Activated naive CD8-positive, alpha-beta T cell treated with anti-CD3 and anti-CD28 coated beads, Interleukin-2, amount 50 U/mL, for 24 hours (primary cell): ENCODE results near the gene CDH23.

Source experiments
- ATAC-seq: fragments of 150-1000 bp; cut with Tn5 transposase; one replicate; pipeline ENCODE4 v1.10.0; 2021
- DNase-seq: peaks from one replicate; pipeline ENCODE4 v3.0.0; 2021
- H3K27ac Mint-ChIP-seq: one replicate; pipeline ENCODE4 v1.8.0; 2021; ENCODE audit warnings: mild to moderate bottlenecking, mixed read lengths
- H3K27me3 Mint-ChIP-seq: one replicate; pipeline ENCODE4 v1.8.0; 2021; ENCODE audit warnings: mixed read lengths
- H3K36me3 Mint-ChIP-seq: one replicate; pipeline ENCODE4 v1.8.0; 2021; ENCODE audit warnings: low read depth, mixed read lengths
- H3K4me1 Mint-ChIP-seq: one replicate; pipeline ENCODE4 v1.8.0; 2021; ENCODE audit warnings: mixed read lengths
- H3K4me3 Mint-ChIP-seq: one replicate; pipeline ENCODE4 v1.8.0; 2021; ENCODE audit warnings: mild to moderate bottlenecking, moderate library complexity, mixed read lengths
- H3K9me3 Mint-ChIP-seq: one replicate; pipeline ENCODE4 v1.8.0; 2021; ENCODE audit warnings: mixed read lengths

CDH23 gene

GRCh38 chr10:71742301-71743088, 345.8 kb downstream of the CDH23 start:
- peaks cover 99% of the 10 kb centered on the region for H3K4me1 Mint-ChIP-seq
- no peak overlapping the region for H3K4me3 Mint-ChIP-seq
- H3K36me3 Mint-ChIP-seq: peaks cover 12% of the 10 kb centered on the region
- H3K27me3 Mint-ChIP-seq: no peaks in the 10 kb centered on the region
- ATAC-seq: no peak
- no peak for DNase-seq
- peak overlapping the region; percentile 71 for H3K27ac Mint-ChIP-seq
- H3K9me3 Mint-ChIP-seq: no peaks in the 10 kb centered on the region

- no peaks in the 10 kb centered on the region for H3K27me3 Mint-ChIP-seq
- H3K36me3 Mint-ChIP-seq: peaks cover 12% of the 10 kb centered on the region
- H3K9me3 Mint-ChIP-seq: no peaks in the 10 kb centered on the region
- peaks cover 99% of the 10 kb centered on the region for H3K4me1 Mint-ChIP-seq
- DNase-seq (no peak), ATAC-seq (no peak)
- peak overlapping the region; percentile 71 for H3K27ac Mint-ChIP-seq
- H3K4me3 Mint-ChIP-seq: no peak overlapping the region
These were observed 346.5 kb downstream of the CDH23 start for GRCh38 chr10:71743089-71743838.

- H3K4me3 Mint-ChIP-seq: no peak overlapping the region
These were observed 347.1 kb downstream of the CDH23 start for GRCh38 chr10:71743866-71744265.

GRCh38 chr10:71744897-71745663, 348.4 kb downstream of the CDH23 start:
- Mint-ChIP-seq H3K27me3 (no peaks in the 10 kb centered on the region), H3K4me3 (no peak overlapping the region), H3K4me1 (peaks cover 99% of the 10 kb centered on the region), H3K27ac (peak overlapping the region; percentile 92), H3K36me3 (peaks cover 23% of the 10 kb centered on the region), H3K9me3 (no peaks in the 10 kb centered on the region)
- DNase-seq (no peak), ATAC-seq (no peak)

More at GRCh38 chr10:71743866-71744265, 347.1 kb downstream of the CDH23 start:
- Mint-ChIP-seq H3K4me1 (peaks cover 99% of the 10 kb centered on the region), H3K27ac (peak overlapping the region; percentile 71), H3K9me3 (no peaks in the 10 kb centered on the region), H3K27me3 (no peaks in the 10 kb centered on the region), H3K36me3 (peaks cover 16% of the 10 kb centered on the region)
- ATAC-seq: no peak
- no peak for DNase-seq

- Mint-ChIP-seq H3K27ac (peak overlapping the region; percentile 92), H3K4me1 (peaks cover 100% of the 10 kb centered on the region), H3K36me3 (peaks cover 29% of the 10 kb centered on the region), H3K4me3 (no peak overlapping the region), H3K9me3 (no peaks in the 10 kb centered on the region), H3K27me3 (no peaks in the 10 kb centered on the region)
- ATAC-seq: no peak
- no peak for DNase-seq
These were observed 349.0 kb downstream of the CDH23 start for GRCh38 chr10:71745664-71746250.

- Mint-ChIP-seq H3K4me1 (peaks cover 97% of the 10 kb centered on the region), H3K9me3 (no peaks in the 10 kb centered on the region), H3K4me3 (no peak overlapping the region), H3K27ac (peak overlapping the region; percentile 92), H3K27me3 (no peaks in the 10 kb centered on the region), H3K36me3 (peaks cover 32% of the 10 kb centered on the region)
- DNase-seq (no peak), ATAC-seq (peak; percentile 4)
These were observed 349.8 kb downstream of the CDH23 start for GRCh38 chr10:71746344-71747037.

- no peaks in the 10 kb centered on the region for H3K27me3 Mint-ChIP-seq
- H3K27ac Mint-ChIP-seq: peak overlapping the region; percentile 92
- H3K4me1 Mint-ChIP-seq: peaks cover 97% of the 10 kb centered on the region
- ATAC-seq: no peak
- DNase-seq: no peak
- H3K36me3 Mint-ChIP-seq: peaks cover 30% of the 10 kb centered on the region
- H3K4me3 Mint-ChIP-seq: peak overlapping the region; percentile 14
- no peaks in the 10 kb centered on the region for H3K9me3 Mint-ChIP-seq
These were observed 350.4 kb downstream of the CDH23 start for GRCh38 chr10:71747039-71747531.

- ATAC-seq (no peak), DNase-seq (no peak)
- Mint-ChIP-seq H3K27me3 (no peaks in the 10 kb centered on the region), H3K4me1 (peaks cover 97% of the 10 kb centered on the region), H3K9me3 (no peaks in the 10 kb centered on the region), H3K4me3 (peak overlapping the region; percentile 60), H3K27ac (peak overlapping the region; percentile 92), H3K36me3 (peaks cover 27% of the 10 kb centered on the region)
These were observed 351.1 kb downstream of the CDH23 start for GRCh38 chr10:71747551-71748523.

- peaks cover 97% of the 10 kb centered on the region for H3K4me1 Mint-ChIP-seq
- H3K9me3 Mint-ChIP-seq: no peaks in the 10 kb centered on the region
- H3K4me3 Mint-ChIP-seq: peak overlapping the region; percentile 60
- peaks cover 31% of the 10 kb centered on the region for H3K36me3 Mint-ChIP-seq
- no peaks in the 10 kb centered on the region for H3K27me3 Mint-ChIP-seq
- H3K27ac Mint-ChIP-seq: peak overlapping the region; percentile 92
- DNase-seq: peak; percentile 79
- peak; percentile 88 for ATAC-seq
These were observed 352.0 kb downstream of the CDH23 start for GRCh38 chr10:71748671-71749191.

GRCh38 chr10:71749396-71749795, 352.7 kb downstream of the CDH23 start:
- Mint-ChIP-seq H3K36me3 (peaks cover 37% of the 10 kb centered on the region), H3K9me3 (no peaks in the 10 kb centered on the region), H3K4me3 (peak overlapping the region; percentile 60), H3K27ac (peak overlapping the region; percentile 92), H3K4me1 (peaks cover 97% of the 10 kb centered on the region), H3K27me3 (no peaks in the 10 kb centered on the region)
- DNase-seq (no peak), ATAC-seq (no peak)

GRCh38 chr10:71750124-71750841, 353.6 kb downstream of the CDH23 start:
- no peak overlapping the region for H3K4me3 Mint-ChIP-seq
- H3K27me3 Mint-ChIP-seq: no peaks in the 10 kb centered on the region
- peaks cover 39% of the 10 kb centered on the region for H3K36me3 Mint-ChIP-seq
- ATAC-seq (no peak), DNase-seq (no peak)
- no peaks in the 10 kb centered on the region for H3K9me3 Mint-ChIP-seq
- H3K4me1 Mint-ChIP-seq: peaks cover 97% of the 10 kb centered on the region
- H3K27ac Mint-ChIP-seq: peak overlapping the region; percentile 92

GRCh38 chr10:71750986-71751385, 354.3 kb downstream of the CDH23 start:
- DNase-seq (no peak), ATAC-seq (no peak)
- H3K4me3 Mint-ChIP-seq: no peak overlapping the region
- H3K9me3 Mint-ChIP-seq: no peaks in the 10 kb centered on the region
- peak overlapping the region; percentile 92 for H3K27ac Mint-ChIP-seq
- no peaks in the 10 kb centered on the region for H3K27me3 Mint-ChIP-seq
- H3K36me3 Mint-ChIP-seq: peaks cover 39% of the 10 kb centered on the region
- H3K4me1 Mint-ChIP-seq: peaks cover 96% of the 10 kb centered on the region
